ENCODE results near the gene CA14. TPM values are rescaled to one million over a fixed set of nuclear protein-coding genes. Genes with fewer than 3 reads are reported as not detected.
"Not testable (repeated sequence)": the region's sequence is repeated elsewhere in the genome, so short reads cannot be mapped to it uniquely, and the experiment has no call there.

Gene CA14
- total RNA-seq, 2 donors from 2014 or later = not detected

GRCh38 chr1:150269451-150269850 is 11.9 kb downstream of the CA14 start:
- no peak for DNase-seq (ENCODE audit: low spot score)
- intact Hi-C loops (cut with DNase I) = no loop called here

GRCh38 chr1:150271291-150271959 is 13.9 kb downstream of the CA14 start:
- intact Hi-C loops (cut with DNase I) = no loop called here
- no peak for DNase-seq (ENCODE audit: low spot score)

GRCh38 chr1:150273311-150273710 is 15.7 kb downstream of the CA14 start:
- intact Hi-C loops (cut with DNase I) = no loop called here
- DNase-seq (ENCODE audit: low spot score) = no peak

GRCh38 chr1:150280138-150280707 is 22.6 kb downstream of the CA14 start:
- intact Hi-C loops (cut with DNase I) = no loop called here
- DNase-seq (ENCODE audit: low spot score) = no peak

GRCh38 chr1:150281221-150281757 is 23.7 kb downstream of the CA14 start:
- intact Hi-C loops (cut with DNase I) = no loop called here
- peak; percentile 90 for DNase-seq (ENCODE audit: low spot score)

- peak; percentile 97 for DNase-seq (ENCODE audit: low spot score)
- intact Hi-C loops (cut with DNase I) = no loop called here
Observed at GRCh38 chr1:150281758-150282557, 24.4 kb downstream of the CA14 start, which contains the start of gene CIART. Gene CIART (plus strand): TSS chr1:150282554. CDS start chr1:150283268, 714 bp downstream.

- intact Hi-C loops (cut with DNase I) = no loop called here
- no peak for DNase-seq (ENCODE audit: low spot score)
Observed at GRCh38 chr1:150282558-150282958, 25.0 kb downstream of the CA14 start.

GRCh38 chr1:150283260-150283659 is 25.7 kb downstream of the CA14 start:
- no peak for DNase-seq (ENCODE audit: low spot score)
- intact Hi-C loops (cut with DNase I) = no loop called here

- intact Hi-C loops (cut with DNase I) = no loop called here
- DNase-seq (ENCODE audit: low spot score) = no peak
Observed at GRCh38 chr1:150288382-150288781, 30.8 kb downstream of the CA14 start.

GRCh38 chr1:150288822-150289221 is 31.2 kb downstream of the CA14 start:
- intact Hi-C loops (cut with DNase I) = no loop called here
- no peak for DNase-seq (ENCODE audit: low spot score)

- DNase-seq (ENCODE audit: low spot score) = peak; percentile 96
- intact Hi-C loops (cut with DNase I) = no loop called here
Observed at GRCh38 chr1:150293433-150294253, 36.1 kb downstream of the CA14 start, which contains the start of gene MRPS21. Gene MRPS21 (plus strand): TSS chr1:150293861. CDS start chr1:150294367, 506 bp downstream.

GRCh38 chr1:150295476-150295875 is 37.9 kb downstream of the CA14 start:
- intact Hi-C loops (cut with DNase I) = no loop called here
- no peak for DNase-seq (ENCODE audit: low spot score)

- intact Hi-C loops (cut with DNase I) = loop anchor here in 1 of 2 donors (1.0 kb wide), 1 partner anchor 33 kb away; no protein-coding TSS in a partner anchor
- DNase-seq (ENCODE audit: low spot score) = no peak
Observed at GRCh38 chr1:150299716-150300115, 42.1 kb downstream of the CA14 start.

- DNase-seq (ENCODE audit: low spot score) = no peak
- intact Hi-C loops (cut with DNase I) = no loop called here
Observed at GRCh38 chr1:150302338-150302737, 44.8 kb downstream of the CA14 start.

- intact Hi-C loops (cut with DNase I) = no loop called here
- no peak for DNase-seq (ENCODE audit: low spot score)
Observed at GRCh38 chr1:150302902-150303301, 45.3 kb downstream of the CA14 start.

GRCh38 chr1:150308585-150308984 is 51.0 kb downstream of the CA14 start:
- intact Hi-C loops (cut with DNase I) = not testable (repeated sequence)

GRCh38 chr1:150309758-150310508 is 52.4 kb downstream of the CA14 start:
- DNase-seq (ENCODE audit: low spot score) = no peak
- intact Hi-C loops (cut with DNase I) = no loop called here

More at GRCh38 chr1:150308585-150308984, 51.0 kb downstream of the CA14 start:
- not testable (repeated sequence) for DNase-seq (ENCODE audit: low spot score)

- DNase-seq (ENCODE audit: low spot score) = no peak
- intact Hi-C loops (cut with DNase I) = no loop called here
Observed at GRCh38 chr1:150311762-150312161, 54.2 kb downstream of the CA14 start.
